Measurements from ENCODE around the gene TANK. TPM values are rescaled to one million over a fixed set of nuclear protein-coding genes. Genes with fewer than 3 reads are reported as not detected.
A peak's percentile ranks its signal among the peaks of the same experiment; 100 is the strongest.
"Not testable (repeated sequence)": the region's sequence is repeated elsewhere in the genome, so short reads cannot be mapped to it uniquely, and the experiment has no call there.

TANK gene
- polyA plus RNA-seq, 2 donors: 24.1 to 25.0 TPM

- H3K27ac ChIP-seq (ENCODE audit: low read depth in 2 of 2, low read length in 1 of 2); H3K4me1 ChIP-seq (ENCODE audit: control insufficient read depth in 2 of 2, insufficient read depth in 2 of 2, low read length in 1 of 2); H3K4me3 ChIP-seq (ENCODE audit: low read depth in 1 of 2, low read length in 2 of 2); H3K9me3 ChIP-seq (ENCODE audit: control insufficient read depth in 2 of 2, insufficient read depth in 1 of 2, low read depth in 1 of 2, low read length in 1 of 2); H3K27me3 ChIP-seq (ENCODE audit: control insufficient read depth in 1 of 2, insufficient read depth in 2 of 2, low read length in 2 of 2); H3K36me3 ChIP-seq (ENCODE audit: control insufficient read depth in 2 of 2, insufficient read depth in 2 of 2, low read length in 1 of 2): not testable (repeated sequence)
- WGBS, 2 donors: 96 to 97% methylated on average over 5 of the region's 5 CpGs
Measured at GRCh38 chr2:161132384-161132783, 27.8 kb upstream of the TANK start.

- 89 to 95% methylated on average over 6 of the region's 6 CpGs for WGBS, 2 donors
- no peaks in the 10 kb centered on the region for H3K36me3 ChIP-seq (ENCODE audit: control insufficient read depth in 2 of 2, insufficient read depth in 2 of 2, low read length in 1 of 2)
- H3K27ac ChIP-seq (ENCODE audit: low read depth in 2 of 2, low read length in 1 of 2): no peak overlapping the region
- peaks cover 0 to 2% of the 10 kb centered on the region in 2 donors for H3K4me1 ChIP-seq (ENCODE audit: control insufficient read depth in 2 of 2, insufficient read depth in 2 of 2, low read length in 1 of 2)
- no peak overlapping the region for H3K4me3 ChIP-seq (ENCODE audit: low read depth in 1 of 2, low read length in 2 of 2)
- no peaks in the 10 kb centered on the region for H3K9me3 ChIP-seq (ENCODE audit: control insufficient read depth in 2 of 2, insufficient read depth in 1 of 2, low read depth in 1 of 2, low read length in 1 of 2)
- H3K27me3 ChIP-seq (ENCODE audit: control insufficient read depth in 1 of 2, insufficient read depth in 2 of 2, low read length in 2 of 2): no peaks in the 10 kb centered on the region
Measured at GRCh38 chr2:161133366-161133765, 26.9 kb upstream of the TANK start.

DNA sequence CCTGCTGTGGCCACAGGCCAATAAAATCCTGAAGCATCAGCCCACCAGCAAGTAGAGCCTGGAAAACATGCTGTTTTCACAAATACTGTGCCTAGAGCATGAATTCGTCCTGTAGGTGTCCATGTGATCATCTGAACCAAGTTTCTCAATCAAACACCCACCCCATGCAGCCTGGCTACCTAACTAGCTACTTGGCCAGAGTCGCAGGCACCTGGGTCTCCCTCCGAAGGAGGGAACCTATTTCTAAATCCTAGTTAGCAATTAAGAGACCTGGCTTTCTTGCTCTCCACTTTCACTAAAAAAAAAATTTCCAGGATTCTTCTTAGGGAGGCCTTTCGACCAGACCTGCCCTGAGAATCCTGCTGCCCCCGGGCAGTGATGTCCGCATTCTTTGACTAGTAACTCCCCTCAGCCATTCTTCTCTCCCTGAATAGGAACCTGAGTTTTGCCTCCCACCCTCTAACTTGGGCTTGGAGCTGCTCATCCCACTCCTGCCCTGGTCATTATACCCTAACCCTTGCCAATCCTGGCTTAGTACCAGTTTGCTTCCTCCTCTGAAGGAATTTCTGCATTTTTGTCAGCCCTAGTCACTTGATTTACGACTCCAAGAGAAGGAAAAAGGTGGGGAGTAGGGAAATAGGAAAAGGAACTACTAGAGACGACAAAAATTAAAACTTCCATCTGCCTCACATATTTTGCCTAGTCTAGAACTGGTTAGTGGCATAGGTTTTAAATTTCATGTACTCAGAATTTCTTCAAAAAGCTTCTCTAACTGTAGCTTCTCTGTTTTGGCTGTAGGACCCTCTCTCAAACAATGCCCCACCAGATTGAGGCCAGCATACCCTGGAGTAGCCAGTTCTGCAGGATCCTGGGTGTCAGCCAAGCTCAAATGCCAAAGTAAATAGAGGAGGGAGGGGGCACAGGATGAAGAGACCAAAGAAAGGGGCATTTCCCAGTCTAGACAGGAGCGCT lies 25.4 kb upstream of the TANK start:
- Histone ChIP-seq H3K36me3 (ENCODE audit: control insufficient read depth in 2 of 2, insufficient read depth in 2 of 2, low read length in 1 of 2) (no peaks in the 10 kb centered on the region), H3K4me3 (ENCODE audit: low read depth in 1 of 2, low read length in 2 of 2) (no peak overlapping the region), H3K9me3 (ENCODE audit: control insufficient read depth in 2 of 2, insufficient read depth in 1 of 2, low read depth in 1 of 2, low read length in 1 of 2) (no peaks in the 10 kb centered on the region), H3K27me3 (ENCODE audit: control insufficient read depth in 1 of 2, insufficient read depth in 2 of 2, low read length in 2 of 2) (no peaks in the 10 kb centered on the region), H3K4me1 (ENCODE audit: control insufficient read depth in 2 of 2, insufficient read depth in 2 of 2, low read length in 1 of 2) (peaks cover 0 to 2% of the 10 kb centered on the region in 2 donors), H3K27ac (ENCODE audit: low read depth in 2 of 2, low read length in 1 of 2) (peak overlapping the region in 1 of 2 donors; percentile 49)
- WGBS, 2 donors: 54 to 60% methylated on average over 9 of the region's 9 CpGs

- WGBS, 2 donors: 52 to 55% methylated on average over 4 of the region's 4 CpGs
- no peaks in the 10 kb centered on the region for H3K9me3 ChIP-seq (ENCODE audit: control insufficient read depth in 2 of 2, insufficient read depth in 1 of 2, low read depth in 1 of 2, low read length in 1 of 2)
- H3K27ac ChIP-seq (ENCODE audit: low read depth in 2 of 2, low read length in 1 of 2): no peak overlapping the region
- no peaks in the 10 kb centered on the region for H3K27me3 ChIP-seq (ENCODE audit: control insufficient read depth in 1 of 2, insufficient read depth in 2 of 2, low read length in 2 of 2)
- H3K4me3 ChIP-seq (ENCODE audit: low read depth in 1 of 2, low read length in 2 of 2): no peak overlapping the region
- peaks cover 0 to 2% of the 10 kb centered on the region in 2 donors for H3K4me1 ChIP-seq (ENCODE audit: control insufficient read depth in 2 of 2, insufficient read depth in 2 of 2, low read length in 1 of 2)
- no peaks in the 10 kb centered on the region for H3K36me3 ChIP-seq (ENCODE audit: control insufficient read depth in 2 of 2, insufficient read depth in 2 of 2, low read length in 1 of 2)
Measured at GRCh38 chr2:161135951-161136593, 24.2 kb upstream of the TANK start.

DNA sequence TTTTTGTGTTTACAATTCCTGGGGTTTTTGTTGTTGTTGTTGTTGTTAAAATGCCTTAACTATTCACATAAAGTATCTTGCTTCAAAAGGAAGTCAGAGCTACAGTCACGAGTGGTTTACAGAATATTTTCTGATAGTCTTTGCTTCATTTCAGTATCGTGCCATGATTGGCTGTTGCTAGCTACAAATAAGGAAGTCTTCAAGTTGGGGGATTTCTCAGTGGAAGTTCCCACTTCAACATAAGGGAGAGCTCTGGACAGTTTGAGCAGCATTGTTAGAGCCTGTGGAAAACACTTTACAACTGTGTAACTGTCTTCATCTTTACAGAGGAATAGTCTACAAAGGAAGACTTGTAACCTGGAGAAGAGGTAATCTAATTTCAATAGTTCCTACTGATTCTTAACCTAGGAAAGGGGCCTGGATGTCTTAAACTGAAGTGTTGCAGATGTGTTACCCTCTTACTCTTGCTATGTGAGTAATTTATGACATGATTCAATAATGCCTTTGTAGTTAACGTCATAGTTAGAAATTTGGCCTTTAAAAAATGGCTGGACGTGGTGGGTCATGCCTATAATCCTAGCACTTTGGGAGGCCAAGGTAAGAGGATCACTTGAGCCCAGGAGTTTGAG lies 23.4 kb upstream of the TANK start:
- H3K4me3 ChIP-seq (ENCODE audit: low read depth in 1 of 2, low read length in 2 of 2): peak overlapping the region in 1 of 2 donors; percentile 19
- H3K36me3 ChIP-seq (ENCODE audit: control insufficient read depth in 2 of 2, insufficient read depth in 2 of 2, low read length in 1 of 2): no peaks in the 10 kb centered on the region
- H3K4me1 ChIP-seq (ENCODE audit: control insufficient read depth in 2 of 2, insufficient read depth in 2 of 2, low read length in 1 of 2): peaks cover 0 to 2% of the 10 kb centered on the region in 2 donors
- no peaks in the 10 kb centered on the region for H3K9me3 ChIP-seq (ENCODE audit: control insufficient read depth in 2 of 2, insufficient read depth in 1 of 2, low read depth in 1 of 2, low read length in 1 of 2)
- H3K27me3 ChIP-seq (ENCODE audit: control insufficient read depth in 1 of 2, insufficient read depth in 2 of 2, low read length in 2 of 2): no peaks in the 10 kb centered on the region
- WGBS, 2 donors: 41 to 45% methylated on average over 4 of the region's 4 CpGs
- peak overlapping the region in 1 of 2 donors; percentile 59 for H3K27ac ChIP-seq (ENCODE audit: low read depth in 2 of 2, low read length in 1 of 2)

- no peaks in the 10 kb centered on the region for H3K36me3 ChIP-seq (ENCODE audit: control insufficient read depth in 2 of 2, insufficient read depth in 2 of 2, low read length in 1 of 2)
- 76 to 81% methylated on average over 2 of the region's 2 CpGs for WGBS, 2 donors
- H3K27ac ChIP-seq (ENCODE audit: low read depth in 2 of 2, low read length in 1 of 2): peak overlapping the region; percentile 59 to 65
- H3K4me1 ChIP-seq (ENCODE audit: control insufficient read depth in 2 of 2, insufficient read depth in 2 of 2, low read length in 1 of 2): peaks cover 0 to 2% of the 10 kb centered on the region in 2 donors
- H3K4me3 ChIP-seq (ENCODE audit: low read depth in 1 of 2, low read length in 2 of 2): no peak overlapping the region
- H3K27me3 ChIP-seq (ENCODE audit: control insufficient read depth in 1 of 2, insufficient read depth in 2 of 2, low read length in 2 of 2): no peaks in the 10 kb centered on the region
- H3K9me3 ChIP-seq (ENCODE audit: control insufficient read depth in 2 of 2, insufficient read depth in 1 of 2, low read depth in 1 of 2, low read length in 1 of 2): no peaks in the 10 kb centered on the region
Measured at GRCh38 chr2:161138429-161138828, 21.8 kb upstream of the TANK start.

DNA sequence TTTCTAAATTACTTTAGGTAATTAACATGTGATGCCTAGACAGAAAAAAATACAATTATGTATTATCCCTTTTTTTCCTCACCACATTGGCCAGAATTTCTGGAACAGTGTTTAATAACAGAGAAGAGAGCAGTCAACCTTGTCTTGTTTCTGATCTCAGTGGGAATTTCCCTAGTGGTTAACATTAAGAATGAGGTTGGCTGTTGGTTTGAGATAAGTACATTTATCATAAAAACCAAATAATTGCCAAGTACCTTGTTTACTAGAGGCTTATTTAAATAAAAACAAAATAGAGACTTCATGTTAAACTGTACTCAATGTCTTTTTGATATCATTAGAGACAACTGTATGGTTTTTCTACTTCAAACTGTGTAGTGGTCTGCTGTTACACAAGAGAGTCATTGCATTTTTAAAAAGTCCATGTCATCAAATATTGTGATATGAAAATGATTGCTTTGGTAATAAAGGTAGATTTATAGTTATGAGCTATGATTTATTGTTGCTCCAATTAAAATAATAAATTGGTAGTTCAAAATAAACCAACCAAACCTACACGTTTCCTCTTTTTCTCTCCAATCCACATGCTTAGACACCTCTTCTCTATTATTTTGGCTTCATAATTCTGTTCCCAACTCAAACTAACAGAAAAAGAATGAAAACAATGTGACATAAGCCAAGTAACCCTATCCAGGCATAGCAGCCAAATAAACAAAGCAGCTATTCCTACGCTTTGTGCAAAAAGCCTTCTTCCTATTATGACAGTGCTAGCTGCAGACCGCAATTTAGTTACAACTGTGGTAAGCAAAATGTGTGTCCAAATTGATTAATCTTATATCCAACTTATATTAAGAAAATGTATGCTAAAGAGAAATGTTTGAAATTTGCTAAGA lies 20.9 kb upstream of the TANK start:
- peaks cover 0 to 2% of the 10 kb centered on the region in 2 donors for H3K4me1 ChIP-seq (ENCODE audit: control insufficient read depth in 2 of 2, insufficient read depth in 2 of 2, low read length in 1 of 2)
- no peak overlapping the region for H3K4me3 ChIP-seq (ENCODE audit: low read depth in 1 of 2, low read length in 2 of 2)
- no peaks in the 10 kb centered on the region for H3K36me3 ChIP-seq (ENCODE audit: control insufficient read depth in 2 of 2, insufficient read depth in 2 of 2, low read length in 1 of 2)
- H3K27me3 ChIP-seq (ENCODE audit: control insufficient read depth in 1 of 2, insufficient read depth in 2 of 2, low read length in 2 of 2): no peaks in the 10 kb centered on the region
- WGBS, 2 donors: 45 to 52% methylated on average over 3 of the region's 3 CpGs
- no peaks in the 10 kb centered on the region for H3K9me3 ChIP-seq (ENCODE audit: control insufficient read depth in 2 of 2, insufficient read depth in 1 of 2, low read depth in 1 of 2, low read length in 1 of 2)
- no peak overlapping the region for H3K27ac ChIP-seq (ENCODE audit: low read depth in 2 of 2, low read length in 1 of 2)

DNA sequence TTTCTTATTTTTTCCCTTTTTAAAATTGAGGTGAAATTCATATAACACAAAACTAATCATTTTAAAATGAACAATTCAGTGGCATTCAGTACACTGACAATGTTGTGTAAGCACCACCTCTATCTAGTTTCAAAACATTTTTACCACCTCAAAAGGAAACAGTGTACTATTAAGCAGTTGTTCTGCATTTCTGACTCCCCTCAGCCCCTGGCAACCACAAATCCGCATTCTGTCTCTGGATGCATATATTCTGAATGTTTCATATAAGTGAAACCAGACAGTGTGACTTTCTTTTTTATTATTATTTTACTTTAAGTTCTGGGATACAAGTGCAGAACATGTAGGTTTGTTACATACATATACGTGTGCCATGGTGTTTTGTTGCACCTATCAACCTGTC lies 19.2 kb upstream of the TANK start:
- Histone ChIP-seq H3K9me3 (ENCODE audit: control insufficient read depth in 2 of 2, insufficient read depth in 1 of 2, low read depth in 1 of 2, low read length in 1 of 2) (no peaks in the 10 kb centered on the region), H3K27ac (ENCODE audit: low read depth in 2 of 2, low read length in 1 of 2) (no peak overlapping the region), H3K27me3 (ENCODE audit: control insufficient read depth in 1 of 2, insufficient read depth in 2 of 2, low read length in 2 of 2) (no peaks in the 10 kb centered on the region), H3K4me3 (ENCODE audit: low read depth in 1 of 2, low read length in 2 of 2) (no peak overlapping the region), H3K36me3 (ENCODE audit: control insufficient read depth in 2 of 2, insufficient read depth in 2 of 2, low read length in 1 of 2) (no peaks in the 10 kb centered on the region), H3K4me1 (ENCODE audit: control insufficient read depth in 2 of 2, insufficient read depth in 2 of 2, low read length in 1 of 2) (no peaks in the 10 kb centered on the region)
- 81% methylated on average over 2 of the region's 2 CpGs for WGBS, 2 donors

GRCh38 chr2:161146209-161146775 lies 13.9 kb upstream of the TANK start:
- H3K36me3 ChIP-seq (ENCODE audit: control insufficient read depth in 2 of 2, insufficient read depth in 2 of 2, low read length in 1 of 2): no peaks in the 10 kb centered on the region
- H3K4me1 ChIP-seq (ENCODE audit: control insufficient read depth in 2 of 2, insufficient read depth in 2 of 2, low read length in 1 of 2): no peaks in the 10 kb centered on the region
- H3K27ac ChIP-seq (ENCODE audit: low read depth in 2 of 2, low read length in 1 of 2): no peak overlapping the region
- H3K4me3 ChIP-seq (ENCODE audit: low read depth in 1 of 2, low read length in 2 of 2): no peak overlapping the region
- no peaks in the 10 kb centered on the region for H3K9me3 ChIP-seq (ENCODE audit: control insufficient read depth in 2 of 2, insufficient read depth in 1 of 2, low read depth in 1 of 2, low read length in 1 of 2)
- H3K27me3 ChIP-seq (ENCODE audit: control insufficient read depth in 1 of 2, insufficient read depth in 2 of 2, low read length in 2 of 2): no peaks in the 10 kb centered on the region
